Endothelial cell of hepatic sinusoid (primary cell): ENCODE measurements around the gene ITGAX.

ENCODE experiments used
- in situ Hi-C: cut with HindIII; loops from 2 replicates; pipeline ENCODE4 v1.10.0; 2017; ENCODE audit warnings: low sequenced_read_pairs

ITGAX gene

DNA sequence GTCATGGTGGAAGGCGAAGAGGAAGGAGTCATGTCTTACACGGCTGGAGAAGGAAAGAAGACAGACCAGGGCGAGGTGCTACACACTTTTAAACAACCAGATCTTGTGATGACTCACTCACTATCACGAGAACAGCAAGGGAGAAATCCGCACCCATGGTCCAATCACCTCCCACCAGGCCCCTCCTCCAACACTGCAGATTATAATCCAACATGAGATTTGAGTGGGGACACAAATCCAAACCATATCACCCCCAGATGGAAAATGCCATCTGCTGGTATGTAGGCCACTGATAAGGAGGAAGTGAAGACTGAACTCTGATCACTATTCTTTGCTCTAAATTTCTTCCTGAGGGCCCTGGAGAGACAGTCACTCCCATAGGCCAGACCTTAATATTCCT lies 7.5 kb upstream of the ITGAX start:
- in situ Hi-C loops, result no loop called here

DNA sequence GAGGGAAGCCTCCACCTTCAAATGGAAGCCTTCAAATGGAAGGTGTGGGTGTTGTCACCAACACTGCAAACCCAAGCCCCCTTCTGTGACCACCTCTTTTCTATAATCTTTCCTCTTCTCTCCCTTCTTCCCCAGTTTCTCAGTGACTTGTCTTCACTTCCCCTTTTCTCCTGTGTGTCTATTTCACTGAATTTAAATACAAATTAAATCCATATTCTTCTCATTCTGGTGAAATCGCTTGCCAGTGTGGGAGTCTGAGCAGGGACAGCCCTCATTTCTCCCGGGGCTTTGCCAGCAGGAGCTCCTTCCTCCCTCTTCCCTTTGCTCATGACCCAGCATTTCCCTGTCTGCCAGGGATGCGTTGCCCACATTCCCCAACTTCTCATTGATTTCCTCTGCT lies 6.4 kb upstream of the ITGAX start:
- in situ Hi-C loops, result no loop called here

DNA sequence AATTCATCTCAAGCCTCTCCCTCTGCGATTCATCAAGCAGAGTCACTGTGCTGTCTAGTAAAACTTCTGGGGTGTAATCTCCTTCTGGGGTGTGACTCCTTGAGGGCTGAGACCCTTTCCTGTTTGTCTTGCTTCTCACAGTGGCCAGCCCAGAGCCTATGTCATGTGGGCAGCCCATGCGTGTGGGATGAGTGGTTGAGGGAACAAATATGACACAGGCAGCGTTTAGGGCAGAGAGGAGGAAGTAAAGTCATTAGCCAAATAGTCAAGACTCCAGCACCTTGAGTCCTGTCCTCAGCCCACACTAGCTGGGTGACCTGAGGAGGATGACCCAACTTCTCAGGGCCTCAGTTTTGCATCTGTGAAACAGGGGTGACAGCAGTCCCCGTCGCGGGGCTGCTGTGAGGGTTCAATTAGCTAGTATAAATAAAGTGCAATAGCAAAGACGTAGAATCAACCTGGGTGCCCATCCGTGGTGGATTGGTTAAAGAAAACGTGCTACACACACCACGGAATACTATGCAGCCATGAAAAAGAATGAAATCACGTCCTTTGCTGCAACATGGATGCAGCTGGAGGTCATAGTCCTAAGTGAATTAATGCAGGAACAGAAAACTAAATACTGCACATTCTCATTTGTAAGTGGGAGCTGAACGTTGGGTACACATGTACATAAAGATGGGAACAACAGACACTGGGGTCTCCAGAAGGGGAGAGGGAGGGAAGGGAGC lies 4.5 kb upstream of the ITGAX start:
- in situ Hi-C loops, result no loop called here

DNA sequence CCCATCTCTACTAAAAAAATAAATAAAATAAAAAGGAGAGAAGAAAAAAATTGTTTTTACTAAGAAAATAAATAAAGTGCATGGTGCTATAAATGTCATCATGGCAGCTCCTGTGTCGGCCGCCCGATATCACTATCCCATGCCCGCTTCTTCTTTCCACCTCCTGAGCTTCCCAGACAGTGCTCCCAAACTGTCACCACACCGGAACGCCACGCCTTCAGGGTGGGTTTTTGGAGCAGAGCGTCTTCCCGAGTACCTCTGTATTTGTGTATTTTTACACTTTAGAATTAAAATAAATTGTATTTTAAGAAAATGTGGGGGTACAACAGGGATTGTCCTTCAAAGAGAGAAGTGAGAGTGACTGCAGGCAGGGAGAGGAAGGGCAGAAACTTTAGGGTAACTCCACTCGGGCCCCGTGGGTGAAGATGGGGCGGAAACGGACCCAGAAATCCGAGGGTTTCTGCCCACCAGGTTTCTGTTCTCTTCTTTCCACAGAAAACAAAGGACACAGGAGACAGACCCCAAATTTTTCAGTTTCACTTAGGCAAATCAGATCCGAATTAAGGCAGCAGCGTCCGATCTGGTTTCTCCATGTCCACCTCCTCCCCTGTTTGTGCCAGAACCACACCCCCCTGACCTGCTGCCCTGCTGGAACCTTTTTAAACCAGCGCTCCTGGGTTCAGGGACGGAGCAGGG lies 3.6 kb upstream of the ITGAX start:
- in situ Hi-C loops, result no loop called here

DNA sequence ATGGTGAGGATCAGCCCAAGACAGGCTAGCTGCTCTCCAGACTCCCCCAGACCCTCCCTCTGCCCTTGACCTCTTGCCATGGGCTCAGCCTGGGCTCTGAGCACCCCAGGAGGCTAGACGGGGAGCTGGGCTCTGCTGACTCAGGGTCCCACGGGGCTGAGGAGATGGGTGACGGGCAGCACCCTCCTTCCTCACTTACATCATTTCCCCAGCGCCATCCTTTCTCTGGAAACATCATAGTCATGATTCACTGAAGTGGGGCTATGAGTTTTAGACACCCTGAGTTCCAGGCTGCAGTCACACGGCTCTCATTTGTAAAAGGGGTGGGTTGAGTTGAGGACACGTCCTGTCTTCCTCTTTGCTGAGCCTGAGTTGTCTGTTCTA lies 3.0 kb upstream of the ITGAX start:
- in situ Hi-C loops, result no loop called here

DNA sequence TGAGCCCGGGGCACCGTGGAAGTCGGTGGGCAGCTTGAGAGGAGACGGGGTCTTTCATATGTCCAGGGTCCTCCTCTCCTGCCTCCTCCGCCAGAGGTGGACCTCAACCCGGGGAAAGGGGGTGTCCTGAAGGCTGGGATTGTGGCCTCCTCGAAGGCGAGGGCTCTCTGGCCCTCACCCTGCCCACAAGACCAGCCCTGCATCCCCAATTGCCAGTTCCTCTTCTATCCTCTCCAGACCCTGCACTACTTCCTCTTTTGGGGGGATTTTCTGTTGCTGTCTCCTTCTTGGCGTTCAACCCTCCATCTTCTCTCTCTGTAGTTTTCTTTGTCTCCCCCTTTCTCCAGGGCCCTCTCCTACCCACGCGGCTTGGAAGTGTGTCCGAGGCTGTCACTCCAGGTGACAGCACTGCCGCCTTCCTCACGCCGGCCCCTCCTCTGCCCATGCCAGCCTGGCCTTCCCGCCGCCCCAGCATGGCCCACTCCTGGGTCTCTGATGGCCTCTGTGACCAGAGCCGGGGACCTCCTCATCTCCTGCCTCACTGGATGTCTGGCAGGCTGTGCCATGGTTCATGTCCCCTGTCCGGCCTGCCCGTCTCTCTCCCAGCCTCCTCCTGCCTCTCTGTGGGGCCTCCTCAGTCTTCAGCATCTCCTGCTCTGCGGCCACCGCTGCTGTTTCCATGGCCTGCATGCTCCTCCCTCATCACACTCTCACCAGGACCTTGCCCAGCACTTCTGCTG lies 2.4 kb upstream of the ITGAX start:
- in situ Hi-C loops, result no loop called here

DNA sequence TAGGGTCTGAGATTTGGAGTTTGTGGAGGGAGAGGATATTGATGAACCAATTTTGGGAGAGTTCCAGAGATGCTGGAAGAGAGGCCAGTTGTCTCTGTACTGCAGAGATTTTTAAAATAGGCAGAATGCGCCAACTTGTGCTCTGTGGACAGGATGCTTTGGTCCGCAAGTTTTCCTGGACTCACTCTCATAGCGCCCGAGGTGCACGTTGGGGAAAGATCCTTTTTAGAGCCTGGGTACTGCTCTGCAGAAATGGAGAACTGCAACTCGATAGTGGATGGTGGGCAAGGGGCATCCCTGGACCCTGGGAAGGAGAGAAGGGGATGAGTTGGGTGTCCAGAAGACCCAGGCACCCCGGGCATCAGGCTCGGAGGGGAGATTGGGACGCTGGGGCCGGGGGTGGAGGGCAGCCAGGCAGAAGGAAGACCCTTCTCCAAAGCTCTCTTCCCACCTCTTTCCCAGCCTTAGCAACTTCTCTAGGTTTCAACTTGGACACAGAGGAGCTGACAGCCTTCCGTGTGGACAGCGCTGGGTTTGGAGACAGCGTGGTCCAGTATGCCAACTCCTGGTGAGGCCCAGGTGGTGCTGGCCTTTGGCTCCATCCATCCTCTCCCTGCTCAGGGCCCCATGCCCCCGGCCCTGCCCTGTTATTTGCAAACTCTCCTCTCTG lies 590 bp downstream of the ITGAX start:
- in situ Hi-C loops, result no loop called here

DNA sequence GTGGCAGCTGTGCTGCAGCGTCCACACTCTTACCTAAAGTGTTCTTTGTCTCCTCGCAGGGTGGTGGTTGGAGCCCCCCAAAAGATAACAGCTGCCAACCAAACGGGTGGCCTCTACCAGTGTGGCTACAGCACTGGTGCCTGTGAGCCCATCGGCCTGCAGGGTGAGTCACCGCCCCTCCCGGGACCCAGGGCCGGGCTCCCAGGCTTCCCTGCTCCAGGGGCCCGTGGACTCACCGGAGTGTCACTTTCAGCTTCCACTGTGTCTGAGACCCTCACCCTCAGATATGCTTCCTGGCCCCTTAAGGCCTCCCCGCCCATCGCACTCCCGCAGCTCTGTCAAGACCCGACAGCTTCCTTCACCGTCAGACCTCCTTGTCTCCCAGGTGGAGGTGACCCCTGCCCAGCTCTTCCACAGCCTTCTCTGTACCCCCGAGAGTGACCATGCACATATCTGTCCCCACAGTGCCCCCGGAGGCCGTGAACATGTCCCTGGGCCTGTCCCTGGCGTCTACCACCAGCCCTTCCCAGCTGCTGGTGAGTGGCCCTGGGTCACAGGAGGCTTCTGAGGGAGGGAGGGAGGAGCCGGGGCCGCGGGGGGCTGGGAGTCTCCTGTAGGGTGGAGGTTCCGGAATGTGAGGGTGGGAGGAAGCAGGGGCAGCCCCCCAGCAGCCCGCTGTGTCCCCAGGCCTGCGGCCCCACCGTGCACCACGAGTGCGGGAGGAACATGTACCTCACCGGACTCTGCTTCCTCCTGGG lies 1.8 kb downstream of the ITGAX start:
- in situ Hi-C loops, result no loop called here

DNA sequence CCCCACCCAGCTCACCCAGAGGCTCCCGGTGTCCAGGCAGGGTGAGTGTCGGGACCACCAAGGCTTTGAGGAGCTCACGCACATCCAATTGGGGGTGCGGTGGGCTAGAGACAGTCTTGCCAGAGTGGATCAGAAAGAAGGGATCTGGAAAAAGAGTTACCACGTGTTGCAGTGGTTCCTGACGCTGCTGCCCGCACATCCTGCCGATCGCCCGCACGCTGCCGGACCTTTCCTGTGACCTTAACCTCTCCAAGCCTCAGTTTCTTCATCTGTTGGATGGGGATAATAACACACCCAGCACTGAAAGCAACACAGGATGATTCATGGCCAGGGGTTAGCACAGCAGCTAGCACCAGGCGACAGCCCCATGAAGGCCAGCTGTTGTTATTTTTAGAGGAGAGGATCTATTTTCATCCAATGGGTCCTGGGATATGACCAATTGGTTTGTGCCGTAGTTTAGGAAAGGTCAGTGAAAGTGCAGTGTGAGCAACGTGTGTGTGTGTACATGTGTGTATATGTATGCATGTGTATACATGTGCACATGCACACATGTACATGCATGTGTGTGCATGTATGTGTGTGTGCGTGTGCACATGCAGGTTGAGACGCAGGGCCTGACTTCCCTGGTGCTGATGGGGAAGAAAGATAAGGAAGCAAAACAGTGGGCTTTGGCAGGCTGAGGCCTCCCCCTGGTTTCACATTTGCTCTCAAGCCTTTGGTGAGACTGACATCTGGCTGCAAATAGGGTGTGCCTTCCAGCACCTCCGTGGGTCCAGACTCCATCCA lies 2.5 kb downstream of the ITGAX start:
- in situ Hi-C loops, result no loop called here

DNA sequence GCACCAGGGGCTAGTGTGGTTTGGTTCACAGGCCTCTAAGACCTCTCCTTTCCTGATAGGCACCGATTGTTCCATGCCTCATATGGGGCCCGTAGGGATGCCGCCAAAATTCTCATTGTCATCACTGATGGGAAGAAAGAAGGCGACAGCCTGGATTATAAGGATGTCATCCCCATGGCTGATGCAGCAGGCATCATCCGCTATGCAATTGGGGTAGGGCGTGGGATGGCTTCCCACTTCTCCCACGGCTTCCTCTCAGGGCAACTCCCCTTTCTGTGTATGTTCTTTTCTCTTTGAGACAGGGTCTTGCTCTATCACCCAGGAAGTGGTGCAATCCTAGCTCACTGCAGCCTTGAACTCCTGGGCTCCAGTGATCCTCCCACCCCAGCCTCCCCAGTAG lies 5.3 kb downstream of the ITGAX start:
- in situ Hi-C loops, result no loop called here

DNA sequence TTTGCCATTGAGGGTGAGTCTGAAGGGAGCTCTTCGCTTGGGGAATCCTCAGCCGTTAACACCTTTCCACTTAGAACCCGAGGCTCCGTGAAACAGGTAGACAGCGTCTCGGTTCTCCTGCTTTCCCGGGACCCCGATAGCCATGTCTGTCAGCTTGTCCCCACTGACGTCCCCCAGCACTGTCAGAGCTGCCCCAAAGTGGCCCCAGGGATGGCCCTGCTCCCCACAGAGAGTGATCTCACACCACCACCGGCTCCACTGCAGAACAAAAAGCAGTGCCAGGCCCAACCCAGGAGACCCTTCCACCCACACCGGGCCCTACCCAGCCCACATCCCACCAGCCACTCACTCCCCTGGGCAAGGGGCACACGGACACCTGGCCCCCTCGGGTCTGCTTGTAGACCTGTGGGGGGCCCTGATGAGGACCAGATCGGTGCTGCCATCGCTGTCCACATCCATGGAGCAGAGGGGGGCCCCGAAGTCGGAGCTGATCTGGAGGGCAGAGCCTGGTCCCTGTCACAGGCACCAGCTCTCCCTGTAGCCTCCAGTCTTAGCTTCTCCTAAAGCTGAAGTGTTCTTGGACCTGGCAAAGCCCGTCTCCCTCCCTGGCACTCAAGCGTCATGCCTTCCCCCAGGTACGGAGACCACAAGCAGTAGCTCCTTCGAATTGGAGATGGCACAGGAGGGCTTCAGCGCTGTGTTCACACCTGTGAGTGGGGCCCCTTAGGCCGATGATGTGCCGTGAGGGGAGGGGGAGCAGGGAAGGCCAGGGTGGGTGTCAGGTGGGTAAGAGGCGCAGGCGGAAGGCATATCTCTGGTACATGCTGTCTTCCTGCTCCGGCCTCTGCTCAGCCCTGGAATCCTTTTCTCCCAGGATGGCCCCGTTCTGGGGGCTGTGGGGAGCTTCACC lies 6.5 kb downstream of the ITGAX start:
- in situ Hi-C loops, result no loop called here

DNA sequence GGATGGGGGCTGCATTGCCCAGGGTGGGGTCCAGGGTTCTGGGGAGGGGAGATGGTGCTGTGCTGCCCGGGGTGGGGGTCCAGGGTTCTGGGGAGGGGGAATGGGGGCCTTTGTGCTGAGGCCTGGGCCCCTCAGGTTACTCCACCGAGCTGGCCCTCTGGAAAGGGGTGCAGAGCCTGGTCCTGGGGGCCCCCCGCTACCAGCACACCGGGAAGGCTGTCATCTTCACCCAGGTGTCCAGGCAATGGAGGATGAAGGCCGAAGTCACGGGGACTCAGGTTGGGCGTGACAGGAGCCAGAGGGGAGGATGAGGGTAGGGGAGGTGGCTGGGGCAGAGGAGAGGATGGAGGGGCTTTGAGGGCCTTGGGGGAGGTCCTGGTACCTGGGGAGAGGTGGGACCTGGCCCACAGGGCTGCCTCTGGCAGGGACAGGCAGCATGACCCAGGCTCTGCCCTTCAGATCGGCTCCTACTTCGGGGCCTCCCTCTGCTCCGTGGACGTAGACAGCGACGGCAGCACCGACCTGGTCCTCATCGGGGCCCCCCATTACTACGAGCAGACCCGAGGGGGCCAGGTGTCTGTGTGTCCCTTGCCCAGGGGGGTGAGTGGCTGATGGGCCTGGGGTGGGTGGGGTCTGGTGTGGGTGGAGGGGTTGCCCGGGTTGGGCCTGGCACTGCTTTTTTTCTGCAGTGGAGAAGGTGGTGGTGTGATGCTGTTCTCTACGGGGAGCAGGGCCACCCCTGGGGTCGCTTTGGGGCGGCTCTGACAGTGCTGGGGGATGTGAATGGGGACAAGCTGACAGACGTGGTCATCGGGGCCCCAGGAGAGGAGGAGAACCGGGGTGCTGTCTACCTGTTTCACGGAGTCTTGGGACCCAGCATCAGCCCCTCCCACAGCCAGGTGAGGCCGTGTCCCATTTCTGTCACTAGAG lies 7.8 kb downstream of the ITGAX start:
- in situ Hi-C loops, result no loop called here

DNA sequence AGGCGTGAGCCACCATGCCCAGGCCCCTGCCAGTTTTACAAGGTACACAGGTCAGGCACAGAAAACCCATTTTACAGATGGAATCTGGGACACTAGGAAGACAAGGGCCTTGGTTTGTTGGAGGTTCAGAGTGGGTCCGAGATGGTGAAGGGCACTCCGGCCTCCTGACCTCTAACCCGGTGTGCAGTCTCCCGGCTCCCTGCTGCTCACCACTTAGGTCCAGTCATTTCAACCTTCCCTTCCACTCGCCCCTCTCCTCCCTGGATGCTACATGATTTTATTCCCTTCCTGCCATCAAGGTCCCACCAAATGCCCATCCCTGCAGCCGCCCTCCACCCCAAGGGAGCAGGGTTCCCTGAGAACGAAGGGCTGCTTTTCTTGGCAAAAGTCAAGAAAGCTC lies 8.7 kb downstream of the ITGAX start:
- in situ Hi-C loops, result no loop called here

DNA sequence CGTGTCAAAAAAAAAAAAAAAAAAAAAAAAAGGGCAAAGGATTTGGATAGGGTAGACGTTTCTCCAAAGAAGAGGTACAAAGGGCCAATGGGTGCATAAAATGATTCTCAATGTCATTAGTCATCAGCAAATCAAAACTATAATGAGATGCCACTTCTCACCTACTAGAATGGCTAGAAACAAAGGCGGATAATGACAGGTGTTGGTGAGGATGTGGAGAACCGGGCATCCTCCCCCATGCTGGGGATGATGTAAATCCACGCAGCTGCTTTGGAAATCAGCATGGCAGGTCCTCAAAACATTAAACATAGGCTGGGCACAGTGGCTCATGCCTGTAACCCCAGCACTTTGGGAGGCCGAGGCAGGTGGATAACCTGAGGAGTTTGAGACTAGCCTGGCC lies 9.4 kb downstream of the ITGAX start:
- in situ Hi-C loops, result no loop called here

DNA sequence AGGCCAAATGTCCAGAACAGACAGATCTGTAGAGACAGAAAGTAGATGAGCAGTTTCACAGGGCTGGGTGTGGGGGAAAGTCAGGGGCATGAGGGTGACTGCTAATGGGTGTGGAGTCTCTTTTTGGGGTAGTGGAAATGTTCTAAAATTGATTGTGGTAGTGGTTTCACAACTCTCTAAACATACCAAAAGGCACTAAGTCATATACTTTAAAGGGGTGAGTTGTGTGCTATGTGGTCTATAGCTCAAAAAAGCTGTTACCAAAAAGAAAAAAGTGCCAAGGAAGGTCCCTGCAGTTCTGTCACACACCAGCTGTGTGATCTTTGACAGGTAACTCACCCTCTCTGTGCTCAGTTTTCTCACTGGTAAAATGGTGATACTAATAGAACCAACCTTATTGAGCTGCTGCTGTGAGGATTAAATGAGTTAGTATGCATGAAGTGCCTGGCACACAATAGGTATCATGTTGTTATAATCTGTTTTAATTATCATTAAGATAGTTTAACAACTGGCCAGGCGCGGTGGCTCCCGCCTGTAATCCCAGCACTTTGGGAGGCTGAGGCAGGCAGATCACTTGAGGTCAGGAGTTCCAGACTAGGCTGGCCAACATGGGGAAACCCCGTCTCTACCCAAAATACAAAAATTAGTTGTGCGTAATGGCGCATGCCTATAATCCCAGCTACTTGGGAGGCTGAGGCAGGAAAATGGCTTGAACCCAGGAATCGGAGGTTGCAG lies 10.3 kb downstream of the ITGAX start:
- in situ Hi-C loops, result no loop called here

DNA sequence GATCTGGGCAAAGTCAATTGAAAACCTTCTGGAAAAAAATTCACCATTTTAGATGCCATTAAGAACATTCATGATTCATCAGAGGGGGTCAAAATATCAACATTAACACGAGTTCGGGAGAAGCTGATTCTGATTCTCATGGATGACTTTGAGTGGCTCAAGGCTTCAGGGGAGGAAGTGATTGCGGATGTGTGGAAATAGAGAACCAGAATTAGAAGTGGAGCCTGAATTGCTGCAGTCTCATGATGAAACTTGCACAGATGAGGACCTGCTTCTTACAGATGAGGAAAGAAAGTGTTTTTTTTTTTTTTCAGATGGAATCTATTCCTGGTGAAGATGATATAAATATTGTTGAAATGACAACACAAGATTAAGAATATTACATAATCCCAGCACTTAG lies 12.9 kb downstream of the ITGAX start:
- in situ Hi-C loops, result no loop called here

DNA sequence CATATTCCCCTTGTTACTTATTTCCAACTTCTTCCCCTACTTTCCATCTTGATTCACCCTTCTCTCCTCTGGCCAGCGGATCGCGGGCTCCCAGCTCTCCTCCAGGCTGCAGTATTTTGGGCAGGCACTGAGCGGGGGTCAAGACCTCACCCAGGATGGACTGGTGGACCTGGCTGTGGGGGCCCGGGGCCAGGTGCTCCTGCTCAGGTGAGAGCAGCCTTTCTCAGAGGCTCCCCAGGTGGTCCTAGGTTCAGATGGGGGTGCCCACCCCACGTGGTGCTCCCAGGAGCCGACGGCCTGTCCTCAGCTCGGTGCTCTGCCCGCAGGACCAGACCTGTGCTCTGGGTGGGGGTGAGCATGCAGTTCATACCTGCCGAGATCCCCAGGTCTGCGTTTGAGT lies 16.0 kb downstream of the ITGAX start:
- in situ Hi-C loops, result no loop called here
